OCI-LY7 (cell line): ENCODE measurements around the gene CAND2. TPM values are rescaled to one million over a fixed set of nuclear protein-coding genes. Genes with fewer than 3 reads are reported as not detected.
A peak's percentile ranks its signal among the peaks of the same experiment; 100 is the strongest.

Experiments used
- BruUV-seq: library from RNA; stranded (reverse); fragments of 400-500 nt; replicated peaks from 2 replicates; lab custom pipeline; 2021; lab: Mats Ljungman, UMichigan
- CTCF ChIA-PET: fragments of 300-600 bp; sonication (Branson Sonifier 250); formaldehyde crosslinking; loops from one replicate; lab custom pipeline; 2022; ENCODE audit warnings: antibody characterized with exemption; ENCODE audit not compliant: unreplicated experiment; lab: Charles Lee
- POLR2A ChIA-PET: fragments of 300-600 bp; sonication (Branson Sonifier 250); formaldehyde crosslinking; loops from one replicate; lab custom pipeline; 2022; ENCODE audit warnings: antibody characterized with exemption; lab: Charles Lee
- DNase-seq: peaks from one replicate; pipeline ENCODE4 v3.0.0-alpha.2; 2015; ENCODE audit warnings: low spot score
- H2AFZ ChIP-seq: fragments of 200-600 bp; sonication (generic), shearing (Covaris generic); 2 replicates; pipeline ENCODE4 v1.6.1; 2014; ENCODE audit warnings: mild to moderate bottlenecking, antibody characterized with exemption, low read length, moderate library complexity
- H3K27ac ChIP-seq: fragments of 200-600 bp; sonication (generic); 2 replicates; pipeline ENCODE4 v1.5.1; 2014; ENCODE audit warnings: mixed run types, low read depth, mild to moderate bottlenecking, moderate library complexity, low read length, inconsistent platforms; ENCODE audit not compliant: poor library complexity, severe bottlenecking
- H3K36me3 ChIP-seq: fragments of 200-600 bp; sonication (generic); 2 replicates; pipeline ENCODE4 v1.6.1; 2014; ENCODE audit warnings: mild to moderate bottlenecking, antibody characterized with exemption, low read length, moderate library complexity, mixed read lengths; ENCODE audit not compliant: insufficient read depth
- H3K4me1 ChIP-seq: fragments of 200-600 bp; sonication (generic); 2 replicates; pipeline ENCODE4 v1.5.1; 2014; ENCODE audit warnings: mild to moderate bottlenecking, low read length; ENCODE audit not compliant: insufficient read depth, poor library complexity, severe bottlenecking
- H3K4me2 ChIP-seq: fragments of 200-600 bp; sonication (generic); 2 replicates; pipeline ENCODE4 v1.6.1; 2014; ENCODE audit warnings: mild to moderate bottlenecking, low read length
- H3K4me3 ChIP-seq: fragments of 200-600 bp; sonication (generic); 2 replicates; pipeline ENCODE4 v1.5.1; 2014; ENCODE audit warnings: mild to moderate bottlenecking, low read depth, low read length; ENCODE audit not compliant: poor library complexity, severe bottlenecking
- H3K79me2 ChIP-seq: fragments of 200-600 bp; sonication (generic); 2 replicates; pipeline ENCODE4 v1.6.1; 2016; ENCODE audit warnings: low read depth, mild to moderate bottlenecking, low read length, moderate library complexity, mixed read lengths; ENCODE audit not compliant: insufficient read depth
- H3K9me2 ChIP-seq: fragments of 200-600 bp; sonication (generic); 2 replicates; pipeline ENCODE4 v1.6.1; 2016; ENCODE audit warnings: mild to moderate bottlenecking, low read length, mixed read lengths; ENCODE audit not compliant: insufficient read depth
- H3K9me3 ChIP-seq: fragments of 200-600 bp; sonication (generic); 2 replicates; pipeline ENCODE4 v1.6.1; 2014; ENCODE audit warnings: mild to moderate bottlenecking, mixed run types, low read length, mixed read lengths
- H4K20me1 ChIP-seq: fragments of 200-600 bp; sonication (generic); 2 replicates; pipeline ENCODE4 v1.6.1; 2014; ENCODE audit warnings: mild to moderate bottlenecking, antibody characterized with exemption, low read length, moderate library complexity, mixed read lengths; ENCODE audit not compliant: insufficient read depth
- EZH2phosphoT487 ChIP-seq: fragments of 200-600 bp; sonication (generic); IDR thresholded peaks from 2 replicates; pipeline ENCODE4 v1.6.1; 2018; ENCODE audit warnings: low read depth, borderline replicate concordance, mild to moderate bottlenecking, mixed run types, antibody characterized with exemption, low read length, moderate library complexity, mixed read lengths
- intact Hi-C: fragments of 100-400 bp; cut with micrococcal nuclease; formaldehyde crosslinking; loops from one replicate; pipeline ENCODE4 v1.10.0; 2022; ENCODE audit not compliant: unreplicated experiment
- total RNA-seq, 2 experiments: library from RNA; depleted of rRNA in 1 of 2; stranded (reverse); fragments of >200 nt in 1 of 2; shearing (Covaris generic) in 1 of 2; gene quantifications; 2 replicates each; pipeline ENCODE4 v1.2.3, GENCODE V29; 2014 to 2022
- TF ChIP-seq, protein P1 (sequence below): fragments of 200-600 bp; sonication (generic); conservative IDR thresholded peaks from 2 replicates; pipeline ENCODE4 v1.5.1; 2014; ENCODE audit warnings: mild to moderate bottlenecking, antibody characterized with exemption, low read length, moderate library complexity, mixed read lengths

The CAND2 gene
- total RNA-seq, 2 experiments from 2014 or later = 4.1 to 11.0 TPM

DNA sequence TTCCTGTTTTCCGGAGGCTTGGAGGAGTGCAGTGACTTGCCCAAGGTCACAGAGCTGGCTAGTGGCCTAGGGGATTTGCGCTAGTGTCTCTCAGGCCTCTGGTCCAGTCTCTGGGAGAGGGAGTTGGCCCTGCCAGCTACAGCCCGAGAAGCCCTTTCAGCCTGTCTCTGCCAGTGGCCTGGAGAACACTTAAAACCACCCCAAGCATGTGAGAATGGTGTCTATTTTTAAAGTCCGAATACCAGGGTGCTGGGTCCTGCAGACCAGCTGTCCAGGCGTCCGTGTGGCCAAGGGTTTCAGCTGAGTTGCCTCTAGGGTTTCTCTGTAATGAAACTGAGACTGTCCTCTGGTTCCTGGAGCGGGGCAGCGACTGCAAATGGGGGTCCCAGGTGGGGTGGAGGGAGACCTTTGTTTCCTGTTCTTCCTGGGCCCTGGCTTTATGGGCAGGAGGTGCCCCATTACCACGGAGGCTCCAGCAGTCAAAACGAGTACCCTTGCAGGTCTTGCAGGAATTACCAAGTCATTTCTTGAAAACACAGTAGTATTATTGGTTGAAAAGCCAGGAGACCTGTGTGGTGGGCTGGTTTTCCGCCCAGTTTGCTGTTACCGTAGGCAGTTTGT is 2.2 kb downstream of the CAND2 start:
- peak overlapping the region; percentile 39 for H3K27ac ChIP-seq
- no peaks in the 10 kb centered on the region for H3K79me2 ChIP-seq
- H3K4me2 ChIP-seq = peak overlapping the region; percentile 67
- no peaks in the 10 kb centered on the region for H3K9me3 ChIP-seq
- peaks cover 6% of the 10 kb centered on the region for H3K36me3 ChIP-seq
- ChIA-PET POLR2A (interaction anchor here (1.0 kb wide), 1 partner anchor 13 kb away, joined by 4 read pairs; no protein-coding TSS in a partner anchor), CTCF (interaction anchor here (0.7 kb wide), 1 partner anchor 11 kb away, joined by 3 read pairs; no protein-coding TSS in a partner anchor)
- no peaks in the 10 kb centered on the region for H3K9me2 ChIP-seq
- no peak overlapping the region for H3K4me3 ChIP-seq
- no peaks in the 10 kb centered on the region for H4K20me1 ChIP-seq
- peaks cover 34% of the 10 kb centered on the region for H3K4me1 ChIP-seq
- intact Hi-C loops = no loop called here
- H2AFZ ChIP-seq = no peak overlapping the region
- DNase-seq = no peak
- BruUV-seq = no TSS peak
- TF ChIP-seq, protein P1, sequence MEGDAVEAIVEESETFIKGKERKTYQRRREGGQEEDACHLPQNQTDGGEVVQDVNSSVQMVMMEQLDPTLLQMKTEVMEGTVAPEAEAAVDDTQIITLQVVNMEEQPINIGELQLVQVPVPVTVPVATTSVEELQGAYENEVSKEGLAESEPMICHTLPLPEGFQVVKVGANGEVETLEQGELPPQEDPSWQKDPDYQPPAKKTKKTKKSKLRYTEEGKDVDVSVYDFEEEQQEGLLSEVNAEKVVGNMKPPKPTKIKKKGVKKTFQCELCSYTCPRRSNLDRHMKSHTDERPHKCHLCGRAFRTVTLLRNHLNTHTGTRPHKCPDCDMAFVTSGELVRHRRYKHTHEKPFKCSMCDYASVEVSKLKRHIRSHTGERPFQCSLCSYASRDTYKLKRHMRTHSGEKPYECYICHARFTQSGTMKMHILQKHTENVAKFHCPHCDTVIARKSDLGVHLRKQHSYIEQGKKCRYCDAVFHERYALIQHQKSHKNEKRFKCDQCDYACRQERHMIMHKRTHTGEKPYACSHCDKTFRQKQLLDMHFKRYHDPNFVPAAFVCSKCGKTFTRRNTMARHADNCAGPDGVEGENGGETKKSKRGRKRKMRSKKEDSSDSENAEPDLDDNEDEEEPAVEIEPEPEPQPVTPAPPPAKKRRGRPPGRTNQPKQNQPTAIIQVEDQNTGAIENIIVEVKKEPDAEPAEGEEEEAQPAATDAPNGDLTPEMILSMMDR = no peak
- TF ChIP-seq EZH2phosphoT487 = no peak

DNA sequence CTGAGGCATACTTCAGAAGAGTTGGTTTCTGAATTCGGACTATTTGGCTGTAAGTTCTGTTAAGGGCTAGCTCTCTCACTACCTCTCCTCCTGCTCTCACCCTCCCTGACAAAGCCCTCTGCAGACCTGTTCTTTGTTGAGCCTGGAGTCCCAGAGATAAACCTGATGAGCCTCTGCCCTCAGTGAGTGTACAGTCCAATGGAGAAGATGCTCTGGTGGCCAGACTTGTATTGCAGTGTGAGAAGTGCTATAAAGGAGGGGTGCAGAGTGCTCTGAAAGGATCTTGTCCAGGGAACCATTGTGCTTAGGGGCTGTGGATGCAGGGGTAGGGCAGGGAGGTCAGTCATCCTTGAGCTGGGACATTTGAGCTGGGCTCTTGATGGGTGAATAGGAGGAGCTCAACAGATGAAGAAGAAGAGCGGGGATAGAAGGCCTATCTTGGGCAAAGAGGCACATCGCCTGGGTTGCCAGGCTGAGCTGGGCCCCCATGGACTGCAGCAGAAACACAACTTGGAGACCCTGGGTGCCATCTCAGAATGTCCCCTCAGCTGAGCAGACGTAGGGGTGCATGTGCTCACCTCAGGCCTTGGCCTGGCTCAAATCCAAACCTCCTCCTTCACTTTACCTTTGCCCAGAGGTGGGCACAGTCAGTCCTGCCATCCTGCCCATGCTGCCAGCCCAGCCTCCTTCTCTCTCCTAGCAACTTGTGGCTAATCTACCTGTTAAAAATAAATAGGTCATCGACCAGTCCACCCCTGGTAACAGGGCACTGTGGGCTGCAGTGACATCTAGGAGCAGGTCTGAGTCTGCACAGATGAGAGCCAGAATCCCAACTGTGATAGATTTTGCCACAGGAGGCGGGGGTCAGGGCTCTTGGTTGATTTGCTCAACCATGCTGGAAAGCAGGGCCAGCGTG is 3.3 kb downstream of the CAND2 start:
- Histone ChIP-seq H3K79me2 (no peaks in the 10 kb centered on the region), H3K9me3 (no peaks in the 10 kb centered on the region), H4K20me1 (no peaks in the 10 kb centered on the region), H3K27ac (no peak overlapping the region), H2AFZ (no peak overlapping the region), H3K4me2 (no peak overlapping the region), H3K4me1 (peaks cover 34% of the 10 kb centered on the region), H3K4me3 (no peak overlapping the region), H3K9me2 (no peaks in the 10 kb centered on the region), H3K36me3 (peaks cover 14% of the 10 kb centered on the region)
- POLR2A ChIA-PET = no interaction called here
- intact Hi-C loops = no loop called here
- no TSS peak for BruUV-seq
- TF ChIP-seq EZH2phosphoT487 = no peak
- TF ChIP-seq, protein P1 = no peak
- CTCF ChIA-PET = no interaction called here
- DNase-seq = no peak
